Lung (tissue), 12 donors: ENCODE results near the gene NSMCE3. TPM values are rescaled to one million over a fixed set of nuclear protein-coding genes. Genes with fewer than 3 reads are reported as not detected.

Experiments used
- ATAC-seq: fragments of 200-7000 bp; cut with Tn5 transposase; one replicate; pipeline ENCODE4 v1.9.1; 2020; ENCODE audit warnings: moderate number of reproducible peaks; ENCODE audit not compliant: insufficient read depth, low FRiP score
- DNase-seq, 3 donors: peaks; one replicate each; pipeline ENCODE4 v3.0.0-alpha.2; 2013 to 2017
- H3K27ac ChIP-seq, 2 donors: one replicate each; pipeline ENCODE4 v1.5.1; 2013; ENCODE audit warnings: mild to moderate bottlenecking in 2 of 2, moderate library complexity in 2 of 2, control low read depth in 1 of 2, inconsistent platforms in 1 of 2, low read depth in 1 of 2, low read length in 1 of 2
- H3K27me3 ChIP-seq, 3 donors: one replicate each; pipeline ENCODE4 v1.5.1; 2013; ENCODE audit warnings: low read length in 2 of 3; ENCODE audit not compliant: control insufficient read depth in 3 of 3, insufficient read depth in 3 of 3
- H3K36me3 ChIP-seq, 4 donors: one replicate each; pipeline ENCODE4 v1.5.1; 2013; ENCODE audit warnings: low read length in 4 of 4, mild to moderate bottlenecking in 1 of 4, moderate library complexity in 1 of 4; ENCODE audit not compliant: control insufficient read depth in 4 of 4, insufficient read depth in 4 of 4
- H3K4me1 ChIP-seq, 5 donors: one replicate each; pipeline ENCODE4 v1.5.1; 2013; ENCODE audit warnings: low read length in 5 of 5, mild to moderate bottlenecking in 2 of 5, moderate library complexity in 1 of 5; ENCODE audit not compliant: control insufficient read depth in 5 of 5, insufficient read depth in 5 of 5
- H3K4me3 ChIP-seq: one replicate; pipeline ENCODE4 v1.5.1; 2013; ENCODE audit warnings: mild to moderate bottlenecking, control low read depth, moderate library complexity
- H3K9ac ChIP-seq, 2 donors: one replicate each; pipeline ENCODE4 v1.5.1; 2013; ENCODE audit warnings: low read length in 2 of 2, control low read depth in 1 of 2; ENCODE audit not compliant: insufficient read depth in 1 of 2
- H3K9me3 ChIP-seq, 4 donors: one replicate each; pipeline ENCODE4 v1.5.1; 2013; ENCODE audit warnings: low read length in 3 of 4, mild to moderate bottlenecking in 1 of 4, moderate library complexity in 1 of 4; ENCODE audit not compliant: control insufficient read depth in 4 of 4, insufficient read depth in 3 of 4
- WGBS, 2 donors: extraction: QIAGEN DNeasy Blood & Tissue Kit; methylation state at CpG; one replicate each; pipeline ENCODE4 v1.1.7; 2013; 5-methylcytosine and 5-hydroxymethylcytosine counted together
- polyA plus RNA-seq, 2 donors: library from polyadenylated mRNA; stranded (reverse); fragments of 200-250 nt; gene quantifications; one replicate each; pipeline ENCODE4 v1.2.1, GENCODE V29; 2013
- total RNA-seq, 2 donors: library from RNA; depleted of rRNA in 1 of 2; stranded (reverse); fragments of >200 nt in 1 of 2; gene quantifications; one replicate each; pipeline ENCODE4 v1.2.1, GENCODE V29; 2014 to 2021
- TF ChIP-seq, protein P1 (sequence below): IDR thresholded peaks from 2 replicates; pipeline ENCODE4 v1.5.1; 2012; ENCODE audit warnings: mild to moderate bottlenecking; ENCODE audit errors: control extremely low read depth, extremely low read depth
- donor health status: control.
- donor health status: control.
- donor health status: Bipolar disorder and iron deficiency.
- donor health status: healthy.
- donor health status: DM: yes; HTN: yes; CAD: no.

Gene NSMCE3
- total and polyA plus RNA-seq, 4 donors: 4.8 to 11.4 (median 6.0) TPM

- TF ChIP-seq, protein P1, sequence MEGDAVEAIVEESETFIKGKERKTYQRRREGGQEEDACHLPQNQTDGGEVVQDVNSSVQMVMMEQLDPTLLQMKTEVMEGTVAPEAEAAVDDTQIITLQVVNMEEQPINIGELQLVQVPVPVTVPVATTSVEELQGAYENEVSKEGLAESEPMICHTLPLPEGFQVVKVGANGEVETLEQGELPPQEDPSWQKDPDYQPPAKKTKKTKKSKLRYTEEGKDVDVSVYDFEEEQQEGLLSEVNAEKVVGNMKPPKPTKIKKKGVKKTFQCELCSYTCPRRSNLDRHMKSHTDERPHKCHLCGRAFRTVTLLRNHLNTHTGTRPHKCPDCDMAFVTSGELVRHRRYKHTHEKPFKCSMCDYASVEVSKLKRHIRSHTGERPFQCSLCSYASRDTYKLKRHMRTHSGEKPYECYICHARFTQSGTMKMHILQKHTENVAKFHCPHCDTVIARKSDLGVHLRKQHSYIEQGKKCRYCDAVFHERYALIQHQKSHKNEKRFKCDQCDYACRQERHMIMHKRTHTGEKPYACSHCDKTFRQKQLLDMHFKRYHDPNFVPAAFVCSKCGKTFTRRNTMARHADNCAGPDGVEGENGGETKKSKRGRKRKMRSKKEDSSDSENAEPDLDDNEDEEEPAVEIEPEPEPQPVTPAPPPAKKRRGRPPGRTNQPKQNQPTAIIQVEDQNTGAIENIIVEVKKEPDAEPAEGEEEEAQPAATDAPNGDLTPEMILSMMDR: no peak
- ATAC-seq (no peak), DNase-seq (no peak)
- H3K4me3 ChIP-seq: no peak overlapping the region
- no peaks in the 10 kb centered on the region for H3K27me3 ChIP-seq
- H3K9me3 ChIP-seq: no peaks in the 10 kb centered on the region
- peaks cover 1 to 23% (median 5%) of the 10 kb centered on the region in 5 donors for H3K4me1 ChIP-seq
- 84 to 93% methylated on average over 3 of the region's 3 CpGs for WGBS, 2 donors
- H3K27ac ChIP-seq: no peak overlapping the region
- H3K36me3 ChIP-seq: no peaks in the 10 kb centered on the region
- H3K9ac ChIP-seq: no peak overlapping the region
Observed at GRCh38 chr15:29263289-29263688, 6.3 kb downstream of the NSMCE3 start.

GRCh38 chr15:29262738-29263137 lies 6.9 kb downstream of the NSMCE3 start:
- no peak for DNase-seq
- TF ChIP-seq, protein P1: no peak

GRCh38 chr15:29260896-29261295 lies 8.7 kb downstream of the NSMCE3 start:
- TF ChIP-seq, protein P1: no peak
- no peaks in the 10 kb centered on the region for H3K36me3 ChIP-seq
- H3K27ac ChIP-seq: no peak overlapping the region
- H3K9me3 ChIP-seq: no peaks in the 10 kb centered on the region
- H3K9ac ChIP-seq: no peak overlapping the region
- DNase-seq: no peak
- H3K4me3 ChIP-seq: no peak overlapping the region
- peaks cover 0 to under 1% (median 0%) of the 10 kb centered on the region in 5 donors for H3K4me1 ChIP-seq
- no peaks in the 10 kb centered on the region for H3K27me3 ChIP-seq
- WGBS, 2 donors: 95 to 96% methylated on average over 6 of the region's 6 CpGs
- no peak for ATAC-seq

More at GRCh38 chr15:29262738-29263137, 6.9 kb downstream of the NSMCE3 start:
- no peaks in the 10 kb centered on the region for H3K9me3 ChIP-seq
- no peak overlapping the region for H3K9ac ChIP-seq
- no peak overlapping the region for H3K4me3 ChIP-seq
- no peaks in the 10 kb centered on the region for H3K27me3 ChIP-seq
- no peak overlapping the region for H3K27ac ChIP-seq
- WGBS, 2 donors: 72 to 87% methylated on average over 2 of the region's 2 CpGs
- peaks cover 1 to 19% (median 5%) of the 10 kb centered on the region in 5 donors for H3K4me1 ChIP-seq
- ATAC-seq: no peak
- H3K36me3 ChIP-seq: no peaks in the 10 kb centered on the region

- WGBS, 2 donors: 0 to 1% methylated on average over 1 of the region's 1 CpG
- ATAC-seq: no peak
Observed at GRCh38 chr15:29259233-29259632, 10.4 kb downstream of the NSMCE3 start.

More at GRCh38 chr15:29259233-29259632, 10.4 kb downstream of the NSMCE3 start:
- Histone ChIP-seq H3K9me3 (no peaks in the 10 kb centered on the region), H3K9ac (no peak overlapping the region), H3K27ac (no peak overlapping the region), H3K4me3 (no peak overlapping the region), H3K4me1 (no peaks in the 10 kb centered on the region), H3K36me3 (no peaks in the 10 kb centered on the region), H3K27me3 (no peaks in the 10 kb centered on the region)
- no peak for DNase-seq
- TF ChIP-seq, protein P1: no peak
